HL-60 (cell line): ENCODE measurements around the gene MAU2.

ENCODE experiments used
- CTCF ChIP-seq: IDR thresholded peaks from one replicate; pipeline ENCODE4 v1.5.1; 2011; ENCODE audit warnings: low read length, control low read depth, inconsistent platforms; ENCODE audit not compliant: insufficient read depth
- POLR2AphosphoS5 ChIP-seq: IDR thresholded peaks from 2 replicates; pipeline ENCODE4 v1.6.1; 2012; ENCODE audit warnings: low read depth

GRCh38 chr19:19347401-19348110 is 26.9 kb downstream of the MAU2 start:
- TF ChIP-seq CTCF: no peak
- no peak for TF ChIP-seq POLR2AphosphoS5
